K562 (cell line): ENCODE measurements around the gene IPO7. TPM values are rescaled to one million over a fixed set of nuclear protein-coding genes. Genes with fewer than 3 reads are reported as not detected.

Experiments used
- ATAC-seq: fragments of 200-7000 bp; cut with Tn5 transposase; 3 replicates; pipeline ENCODE4 v1.9.1; 2020; ENCODE audit warnings: moderate library complexity
- BruUV-seq: library from RNA; stranded (reverse); fragments of 400-500 nt; replicated peaks from 2 replicates; lab custom pipeline; 2021; lab: Mats Ljungman, UMichigan
- CTCF ChIA-PET: fragments of 300-600 bp; formaldehyde crosslinking; extraction: SDS; loops from one replicate; lab custom pipeline; 2021; ENCODE audit warnings: low intra/inter-chr PET ratio; lab: Yijun Ruan, JAX
- POLR2A ChIA-PET: fragments of 300-600, 350-650 bp; sonication (Branson Sonifier 250); formaldehyde crosslinking; extraction: SDS; loops from one replicate; lab custom pipeline; 2021; ENCODE audit warnings: antibody characterized with exemption, inconsistent platforms; lab: Yijun Ruan, JAX
- DNase-seq, 4 experiments: peaks; one replicate each; pipeline versions ENCODE4 v3.0.0 to v3.0.0-alpha.2; 2011 to 2018; ENCODE audit warnings: low spot score in 3 of 4, mixed read lengths in 3 of 4; ENCODE audit errors: extremely low read depth in 1 of 4
- FAIRE-seq: peaks from 2 replicates; lab custom pipeline; 2011; peaks lifted over from hg19 to GRCh38; lab: Jason Lieb, UNC
- H2AFZ ChIP-seq: 2 replicates; pipeline ENCODE4 v1.6.0; 2011; ENCODE audit warnings: low read depth, low read length, control low read depth, inconsistent platforms
- H3K27ac ChIP-seq: fragments of 200-600 bp; 3 replicates; pipeline ENCODE4 v1.8.0; 2011; ENCODE audit warnings: low read depth, mild to moderate bottlenecking, control low read depth, inconsistent platforms, low read length, moderate library complexity, mixed read lengths; ENCODE audit errors: extremely low read depth
- H3K27me3 ChIP-seq, 2 experiments: fragments of 300-600 bp in 1 of 2; 2 replicates in 1 of 2; 3 replicates in 1 of 2; pipeline versions ENCODE4 v1.6.0 to v1.8.0; 2011; ENCODE audit warnings: inconsistent platforms in 2 of 2, low read length in 2 of 2, mild to moderate bottlenecking in 1 of 2, mixed read lengths in 1 of 2, moderate library complexity in 1 of 2; ENCODE audit not compliant: control insufficient read depth in 2 of 2, insufficient read depth in 2 of 2
- H3K36me3 ChIP-seq: fragments of 300-600 bp; 3 replicates; pipeline ENCODE4 v1.8.0; 2011; ENCODE audit warnings: mild to moderate bottlenecking, low read length, inconsistent platforms; ENCODE audit not compliant: control insufficient read depth, insufficient read depth
- H3K4me1 ChIP-seq, 2 experiments: fragments of 200-600 bp in 1 of 2; replicated peaks in 1 of 2; 2 replicates in 1 of 2; 3 replicates in 1 of 2; pipeline versions ENCODE4 v1.5.1 to v1.8.0; 2011; ENCODE audit warnings: inconsistent platforms in 2 of 2, low read length in 2 of 2, mild to moderate bottlenecking in 1 of 2, mixed read lengths in 1 of 2, moderate library complexity in 1 of 2; ENCODE audit not compliant: control insufficient read depth in 2 of 2, insufficient read depth in 2 of 2
- H3K4me2 ChIP-seq: 2 replicates; pipeline ENCODE4 v1.6.1; 2011; ENCODE audit warnings: low read length, control low read depth, inconsistent platforms, mixed read lengths; ENCODE audit not compliant: insufficient read depth
- H3K4me3 ChIP-seq: fragments of 200-600 bp; sonication (generic), shearing (Covaris generic); 2 replicates; pipeline ENCODE4 v1.5.1; 2016; ENCODE audit warnings: control low read depth, inconsistent platforms
- H3K79me2 ChIP-seq: fragments of 200-600 bp; 3 replicates; pipeline ENCODE4 v1.8.0; 2011; ENCODE audit warnings: low read length, inconsistent platforms; ENCODE audit not compliant: control insufficient read depth, insufficient read depth
- H3K9ac ChIP-seq, 2 experiments: 2 replicates each; pipeline versions ENCODE4 v1.6.0 to v1.6.1; 2011; ENCODE audit warnings: low read depth in 2 of 2, low read length in 2 of 2, control low read depth in 1 of 2, inconsistent platforms in 1 of 2, mild to moderate bottlenecking in 1 of 2, mixed read lengths in 1 of 2; ENCODE audit not compliant: insufficient read depth in 1 of 2
- H3K9me1 ChIP-seq: one replicate; pipeline ENCODE4 v1.6.0; 2011; ENCODE audit warnings: inconsistent platforms, mild to moderate bottlenecking, low read length, moderate library complexity; ENCODE audit not compliant: control insufficient read depth, insufficient read depth
- H3K9me3 ChIP-seq: replicated peaks from 2 replicates; pipeline ENCODE4 v1.5.1; 2011; ENCODE audit warnings: low read depth, low read length, inconsistent platforms; ENCODE audit not compliant: control insufficient read depth, insufficient read depth
- H4K20me1 ChIP-seq: replicated peaks from 2 replicates; pipeline ENCODE4 v1.6.1; 2011; ENCODE audit warnings: low read length, inconsistent platforms, mixed read lengths; ENCODE audit not compliant: control insufficient read depth, insufficient read depth
- CHCHD3 ChIP-seq: fragments of 250-450 bp; sonication (Bioruptor Pico); IDR thresholded peaks from 2 replicates; pipeline ENCODE4 v2.1.2; 2022; ENCODE audit warnings: mild to moderate bottlenecking
- CREBBP ChIP-seq: IDR thresholded peaks from one replicate; pipeline ENCODE4 v1.6.1; 2012; ENCODE audit warnings: low read depth, mild to moderate bottlenecking, control low read depth, inconsistent platforms, low read length
- CSDE1 ChIP-seq, 2 experiments: fragments of 450-650 bp; IDR thresholded peaks; 2 replicates each; pipeline ENCODE4 v1.6.1; 2016; ENCODE audit warnings: mild to moderate bottlenecking in 1 of 2
- HDAC1 ChIP-seq, 2 experiments: fragments of 450-650 bp; IDR thresholded peaks; 2 replicates each; pipeline ENCODE4 v1.6.1; 2016 to 2017; ENCODE audit warnings: inconsistent platforms in 1 of 2, mild to moderate bottlenecking in 1 of 2, moderate library complexity in 1 of 2
- HMG20B ChIP-seq: fragments of 250-450 bp; sonication (Bioruptor Pico); IDR thresholded peaks from 2 replicates; pipeline ENCODE4 v1.5.0; 2021; ENCODE audit warnings: mild to moderate bottlenecking
- NCOR1 ChIP-seq: fragments of 450-650 bp; IDR thresholded peaks from 2 replicates; pipeline ENCODE4 v1.6.1; 2016; ENCODE audit warnings: mild to moderate bottlenecking, moderate library complexity
- SMAD3 ChIP-seq: fragments of 450-650 bp; formaldehyde crosslinking; conservative IDR thresholded peaks from 2 replicates; pipeline ENCODE4 v1.4.0; 2020; ENCODE audit warnings: mild to moderate bottlenecking
- SMARCA4 ChIP-seq: fragments of 450-650 bp; IDR thresholded peaks from 2 replicates; pipeline ENCODE4 v1.6.1; 2016
- SMARCC2 ChIP-seq: fragments of 450-650 bp; IDR thresholded peaks from 2 replicates; pipeline ENCODE4 v1.6.1; 2017; ENCODE audit warnings: antibody characterized with exemption, moderate library complexity, mild to moderate bottlenecking, low read depth
- ZC3H4 ChIP-seq: sonication (generic); formaldehyde crosslinking; IDR thresholded peaks from 2 replicates; pipeline ENCODE4 v1.9.0; 2021; ENCODE audit warnings: missing genetic modification reagents, borderline replicate concordance
- ZNF57 ChIP-seq: fragments of 450-650 bp; formaldehyde crosslinking; IDR thresholded peaks from 2 replicates; pipeline ENCODE4 v1.4.0; 2020; ENCODE audit warnings: mild to moderate bottlenecking, moderate library complexity
- WGBS: fragments of 100-300 bp; shearing (Covaris generic); methylation state at CpG from one replicate; pipeline ENCODE4 v1.1.6; 2016; ENCODE audit warnings: low coverage, mixed read lengths; ENCODE audit not compliant: insufficient coverage; ENCODE audit errors: missing lambda C conversion rate; 5-methylcytosine and 5-hydroxymethylcytosine counted together
- in situ Hi-C: fragments of 300-500 bp; cut with MboI; formaldehyde crosslinking; loops from 4 replicates; pipeline ENCODE4 v1.15.0; 2018; ENCODE audit warnings: inconsistent platforms, mixed read lengths
- intact Hi-C: fragments of 100-400 bp; cut with micrococcal nuclease; formaldehyde crosslinking; loops from 2 replicates; pipeline ENCODE4 v1.14.2; 2022
- polyA plus RNA-seq, 8 experiments: library from polyadenylated mRNA; depleted of rRNA in 4 of 8; stranded (reverse) in 5 of 8; unstranded in 3 of 8; fragments of >200 nt; fragmentation: Nextera tagmentation in 2 of 8; fragmentation: Illumina TruSeq in 1 of 8; extraction: Ambion mirVana in 2 of 8; extraction: Trizol in 1 of 8; gene quantifications; 2 replicates each; pipeline versions ENCODE4 v1.2.1 to v1.2.3, GENCODE V29; 2011 to 2014; ENCODE audit warnings: inconsistent platforms in 1 of 8, missing spikeins in 1 of 8
- total RNA-seq, 7 experiments: library from RNA; depleted of rRNA in 6 of 7; stranded (reverse); fragments of >200 nt in 6 of 7; fragmentation: Illumina TruSeq in 2 of 7; extraction: Trizol in 2 of 7; gene quantifications; 2 replicates each; pipeline versions ENCODE4 v1.2.1 to v1.2.3, GENCODE V29; 2011 to 2021; ENCODE audit warnings: low replicate concordance in 1 of 7
- TF ChIP-seq, protein P1 (sequence below), 2 experiments: fragments of 450-650 bp; IDR thresholded peaks; 2 replicates each; pipeline ENCODE4 v1.6.1; 2016; ENCODE audit warnings: mild to moderate bottlenecking in 2 of 2, borderline replicate concordance in 1 of 2, low read depth in 1 of 2, moderate library complexity in 1 of 2
- TF ChIP-seq, protein P2 (sequence below): sonication (generic); IDR thresholded peaks from 2 replicates; pipeline ENCODE4 v1.6.1; 2016

The IPO7 gene
- total and polyA plus RNA-seq, 9 of the 15 experiments (the other 6 are each of a cell fraction or from before 2014, with no cell fraction given) = 23.6 to 138 (median 110) TPM

DNA sequence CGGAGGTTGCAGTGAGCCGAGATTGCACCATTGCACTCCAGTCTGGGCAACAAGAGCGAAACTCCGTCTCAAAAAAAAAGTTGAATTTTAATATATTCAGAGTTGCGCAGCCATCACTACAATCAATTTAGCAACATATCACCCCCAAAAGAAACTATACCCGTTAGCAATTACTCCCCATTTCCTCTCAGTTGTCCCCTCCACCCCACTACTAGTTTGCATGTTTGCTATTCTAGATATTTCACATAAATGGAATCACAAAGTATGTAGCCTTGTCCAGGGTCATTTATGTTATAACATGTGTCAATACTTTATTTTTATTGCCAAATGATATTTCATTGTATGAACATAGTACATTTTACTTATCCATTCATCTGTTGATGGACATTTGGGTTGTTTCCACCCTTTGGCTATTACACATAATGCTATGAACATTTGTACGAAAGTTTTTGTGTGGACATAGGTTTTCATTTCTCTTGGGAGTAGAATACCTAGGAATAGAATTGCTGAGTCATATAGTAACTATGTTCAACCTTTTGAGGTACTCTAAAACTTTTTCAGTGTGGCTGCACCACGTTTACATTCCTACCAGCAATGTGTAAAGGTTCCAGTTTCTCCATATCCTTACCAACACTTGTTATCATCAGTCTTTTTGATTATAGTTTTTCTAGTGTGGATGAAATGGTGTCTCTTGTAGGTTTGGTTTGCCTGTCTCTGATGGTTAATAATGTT lies 78.5 kb downstream of the IPO7 start:
- Histone ChIP-seq H3K27ac (peak overlapping the region; percentile 48), H3K9me3 (no peaks in the 10 kb centered on the region), H3K36me3 (0 out of 3 replicates have a peak, but pooled peaks cover 3% of the 10 kb centered on the region), H3K9ac (peak overlapping the region in 1 of 2 experiments; percentile 93; a peak in 2 of 4 replicates), H3K27me3 (no peaks in the 10 kb centered on the region), H3K79me2 (peaks cover 68% of the 10 kb centered on the region), H3K4me3 (no peak overlapping the region; the same call in 1 of the 2 replicates), H3K4me2 (peak overlapping the region; percentile 74), H3K4me1 (peaks cover 13 to 15% of the 10 kb centered on the region in 2 experiments; a peak in 4 of 5 replicates), H2AFZ (peak overlapping the region; percentile 62), H4K20me1 (no peaks in the 10 kb centered on the region), H3K9me1 (no peaks in the 10 kb centered on the region)
- no TSS peak for BruUV-seq
- FAIRE-seq = peak; percentile 35
- in situ Hi-C loops (no loop called here), intact Hi-C loops (loop anchor here (5.0 to 10.0 kb wide), 2 partner anchors 112 to 149 kb away; partner anchors contain the start of gene WEE1)
- 54% methylated on average over 8 of the region's 8 CpGs for WGBS
- CTCF ChIA-PET = no interaction called here
- peak in 1 of 4 experiments; percentile 38 for DNase-seq
- ATAC-seq = no peak
- POLR2A ChIA-PET = interaction anchor here (0.6 to 2.7 kb wide), 4 partner anchors 79 to 841 kb away, joined by 3 to 7 read pairs (median 5); partner anchors contain the start of gene IPO7
- TF ChIP-seq, protein P1, sequence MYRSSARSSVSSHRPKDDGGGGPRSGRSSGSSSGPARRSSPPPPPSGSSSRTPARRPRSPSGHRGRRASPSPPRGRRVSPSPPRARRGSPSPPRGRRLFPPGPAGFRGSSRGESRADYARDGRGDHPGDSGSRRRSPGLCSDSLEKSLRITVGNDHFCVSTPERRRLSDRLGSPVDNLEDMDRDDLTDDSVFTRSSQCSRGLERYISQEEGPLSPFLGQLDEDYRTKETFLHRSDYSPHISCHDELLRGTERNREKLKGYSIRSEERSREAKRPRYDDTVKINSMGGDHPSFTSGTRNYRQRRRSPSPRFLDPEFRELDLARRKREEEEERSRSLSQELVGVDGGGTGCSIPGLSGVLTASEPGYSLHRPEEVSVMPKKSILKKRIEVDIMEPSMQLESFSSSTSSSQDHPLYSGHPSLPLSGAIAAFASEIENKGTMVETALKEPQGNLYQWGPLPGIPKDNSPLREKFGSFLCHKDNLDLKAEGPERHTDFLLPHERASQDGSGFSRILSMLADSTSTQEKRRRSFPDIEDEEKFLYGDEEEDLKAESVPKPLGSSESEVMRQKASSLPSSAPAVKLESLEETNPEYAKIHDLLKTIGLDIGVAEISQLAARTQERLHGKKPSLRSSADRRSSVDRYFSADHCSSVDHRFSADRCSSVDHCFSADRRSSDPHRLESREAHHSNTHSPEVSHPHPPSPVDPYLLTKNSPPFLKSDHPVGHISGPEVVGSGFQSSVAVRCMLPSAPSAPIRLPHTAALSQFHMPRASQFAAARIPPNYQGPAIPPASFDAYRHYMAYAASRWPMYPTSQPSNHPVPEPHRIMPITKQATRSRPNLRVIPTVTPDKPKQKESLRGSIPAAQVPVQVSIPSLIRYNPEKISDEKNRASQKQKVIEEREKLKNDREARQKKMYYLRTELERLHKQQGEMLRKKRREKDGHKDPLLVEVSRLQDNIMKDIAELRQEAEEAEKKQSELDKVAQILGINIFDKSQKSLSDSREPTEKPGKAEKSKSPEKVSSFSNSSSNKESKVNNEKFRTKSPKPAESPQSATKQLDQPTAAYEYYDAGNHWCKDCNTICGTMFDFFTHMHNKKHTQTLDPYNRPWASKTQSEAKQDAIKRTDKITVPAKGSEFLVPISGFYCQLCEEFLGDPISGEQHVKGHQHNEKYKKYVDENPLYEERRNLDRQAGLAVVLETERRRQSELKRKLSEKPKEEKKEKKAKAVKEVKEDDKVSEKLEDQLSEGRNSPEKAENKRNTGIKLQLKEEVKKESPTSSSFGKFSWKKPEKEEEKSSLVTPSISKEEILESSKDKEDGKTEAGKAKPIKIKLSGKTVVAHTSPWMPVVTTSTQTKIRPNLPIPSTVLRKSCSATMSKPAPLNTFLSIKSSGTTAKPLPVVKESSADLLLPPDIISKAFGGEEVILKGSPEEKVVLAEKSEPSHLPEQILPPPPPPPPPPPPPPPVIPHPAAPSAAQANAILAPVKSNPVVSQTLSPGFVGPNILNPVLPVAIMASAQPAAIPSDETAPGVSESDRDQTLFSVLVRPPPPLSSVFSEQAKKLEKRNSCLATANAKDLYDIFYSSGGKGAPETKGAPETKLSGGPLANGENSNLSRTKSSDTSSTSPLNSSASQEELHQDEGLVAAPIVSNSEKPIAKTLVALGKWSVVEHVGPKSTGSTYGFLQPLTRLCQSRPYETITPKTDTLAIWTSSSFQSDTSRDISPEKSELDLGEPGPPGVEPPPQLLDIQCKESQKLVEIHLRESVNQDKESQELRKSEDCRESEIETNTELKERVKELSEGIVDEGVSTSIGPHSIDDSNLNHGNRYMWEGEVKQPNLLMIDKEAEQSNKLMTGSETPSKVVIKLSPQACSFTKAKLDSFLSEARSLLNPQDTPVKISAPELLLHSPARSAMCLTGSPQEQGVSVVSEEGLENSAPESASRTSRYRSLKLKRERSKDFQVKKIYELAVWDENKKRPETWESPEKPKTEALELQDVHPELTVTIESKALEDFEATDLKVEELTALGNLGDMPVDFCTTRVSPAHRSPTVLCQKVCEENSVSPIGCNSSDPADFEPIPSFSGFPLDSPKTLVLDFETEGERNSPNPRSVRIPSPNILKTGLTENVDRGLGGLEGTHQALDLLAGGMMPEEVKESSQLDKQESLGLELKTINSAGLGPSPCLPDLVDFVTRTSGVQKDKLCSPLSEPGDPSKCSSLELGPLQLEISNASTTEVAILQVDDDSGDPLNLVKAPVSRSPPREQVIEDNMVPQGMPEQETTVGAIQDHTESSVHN (IDR thresholded peaks at IDR 0.05; ENCODE audit: borderline replicate concordance in 1 of 2, low read depth in 1 of 2) = 0 out of 4 replicates have a peak, but pooled peaks of 1 of the 2 experiments have one; percentile 40
- TF ChIP-seq HMG20B (CRISPR knock-in tag) (no peak), ZNF57 (CRISPR knock-in tag) (no peak), SMARCC2 (peak; percentile 60; the same call in 1 of the 2 replicates), CREBBP (no peak), HDAC1 (IDR thresholded peaks at IDR 0.05) (0 out of 4 replicates have a peak, but pooled peaks of 1 of the 2 experiments have one; percentile 22), SMAD3 (CRISPR knock-in tag) (no peak), ZC3H4 (CRISPR knock-in tag) (no peak), CHCHD3 (0 out of 2 replicates have a peak, but pooled peaks have one; percentile 16), SMARCA4 (peak; percentile 73), NCOR1 (peak; percentile 29; the same call in 1 of the 2 replicates), CSDE1 (IDR thresholded peaks at IDR 0.05) (0 out of 4 replicates have a peak, but pooled peaks of 1 of the 2 experiments have one; percentile 22)
- TF ChIP-seq, protein P2, sequence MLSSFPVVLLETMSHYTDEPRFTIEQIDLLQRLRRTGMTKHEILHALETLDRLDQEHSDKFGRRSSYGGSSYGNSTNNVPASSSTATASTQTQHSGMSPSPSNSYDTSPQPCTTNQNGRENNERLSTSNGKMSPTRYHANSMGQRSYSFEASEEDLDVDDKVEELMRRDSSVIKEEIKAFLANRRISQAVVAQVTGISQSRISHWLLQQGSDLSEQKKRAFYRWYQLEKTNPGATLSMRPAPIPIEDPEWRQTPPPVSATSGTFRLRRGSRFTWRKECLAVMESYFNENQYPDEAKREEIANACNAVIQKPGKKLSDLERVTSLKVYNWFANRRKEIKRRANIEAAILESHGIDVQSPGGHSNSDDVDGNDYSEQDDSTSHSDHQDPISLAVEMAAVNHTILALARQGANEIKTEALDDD = no peak
